Measurements from ENCODE around the gene TRMT2A.

The TRMT2A gene

GRCh38 chr22:20148414-20148813 is 31.4 kb upstream of the TRMT2A start:
- DNase-seq (ENCODE audit: low read depth in 3 of 3), result no peak

- DNase-seq (ENCODE audit: low read depth in 3 of 3), result no peak
Observed at GRCh38 chr22:20147237-20147988, 30.4 kb upstream of the TRMT2A start.

DNA sequence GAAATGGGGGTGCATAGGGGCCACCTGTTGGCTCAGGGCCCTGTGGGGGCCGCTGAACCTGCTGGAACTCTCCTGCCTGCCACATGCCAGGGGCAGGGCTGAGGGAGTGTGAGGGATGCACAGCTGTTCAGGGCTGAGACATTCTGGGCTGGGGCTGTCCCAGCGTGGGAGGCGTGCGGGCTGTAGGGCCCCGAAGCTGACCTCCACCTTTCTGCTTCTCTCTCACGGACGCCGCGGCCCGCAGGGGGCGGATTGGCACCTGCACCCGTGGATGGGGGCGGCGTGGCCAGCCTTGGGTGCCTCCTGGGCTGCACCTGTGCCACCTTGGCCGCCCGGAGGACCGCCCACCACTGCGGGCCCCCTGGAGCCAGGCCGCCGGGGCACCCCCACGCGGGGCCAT is 29.8 kb upstream of the TRMT2A start:
- DNase-seq (ENCODE audit: low read depth in 3 of 3), result no peak

DNA sequence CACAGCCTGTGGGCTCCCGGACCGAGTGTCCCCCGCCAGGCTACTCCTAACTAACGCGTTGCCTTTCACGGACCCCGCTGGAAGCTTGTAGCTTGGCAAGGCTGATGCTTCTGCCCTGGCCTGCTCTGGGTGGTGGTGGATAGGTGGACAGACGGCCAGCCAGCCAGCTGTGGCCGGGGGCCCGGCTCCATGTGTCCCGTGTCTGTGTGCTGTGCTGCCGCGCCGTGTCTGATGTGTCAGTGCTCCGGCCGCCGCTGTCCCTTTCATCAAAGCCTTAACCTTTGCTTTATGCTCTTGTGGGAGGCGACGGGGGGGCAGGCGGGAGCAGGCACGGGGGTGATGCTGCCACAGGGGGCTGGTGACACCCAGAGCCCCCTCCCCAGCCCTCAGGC is 28.8 kb upstream of the TRMT2A start:
- no peak for DNase-seq (ENCODE audit: low read depth in 3 of 3)

- no peak for DNase-seq (ENCODE audit: low read depth in 3 of 3)
Observed at GRCh38 chr22:20145206-20145831, 28.3 kb upstream of the TRMT2A start.

DNA sequence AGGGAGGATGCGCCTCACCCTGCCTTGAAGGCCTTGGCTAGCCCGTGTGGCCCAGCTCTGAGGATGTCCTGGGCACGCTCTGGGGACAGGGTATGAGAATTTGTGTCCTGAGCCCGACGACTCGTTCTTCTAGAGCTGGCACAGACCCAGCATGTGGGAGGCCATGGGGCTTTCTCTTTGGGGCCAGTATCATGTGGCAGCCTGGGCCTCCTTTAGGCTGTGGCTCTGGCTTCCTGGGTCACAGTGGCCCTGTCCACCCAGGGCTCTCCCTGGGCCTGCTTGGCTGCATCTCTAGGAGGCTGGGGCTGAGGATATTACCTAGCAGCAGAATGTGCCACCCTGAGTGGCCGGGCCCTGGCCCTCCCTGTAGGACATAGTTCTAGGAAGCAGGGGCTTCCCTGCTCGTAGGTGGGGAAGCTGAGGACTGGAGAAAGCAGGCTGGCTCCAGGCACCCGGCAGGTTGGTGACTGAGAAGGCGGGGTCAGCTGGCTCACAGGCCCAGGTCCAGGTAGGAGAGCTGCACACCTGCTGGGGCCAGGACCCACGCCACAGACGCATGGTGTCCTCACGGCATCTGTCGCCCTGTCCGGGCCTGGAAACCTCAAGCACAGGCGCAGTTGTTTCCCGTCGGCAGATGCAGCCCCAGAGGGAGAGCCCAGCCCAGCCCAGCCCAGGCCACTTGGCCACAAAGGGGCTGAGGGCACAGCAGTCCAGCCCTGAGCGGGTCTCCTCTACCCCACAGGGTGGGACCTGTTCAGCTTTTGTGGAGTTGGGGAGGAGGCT is 27.0 kb upstream of the TRMT2A start:
- no peak for DNase-seq (ENCODE audit: low read depth in 3 of 3)

- no peak for DNase-seq (ENCODE audit: low read depth in 3 of 3)
Observed at GRCh38 chr22:20142711-20143621, 25.9 kb upstream of the TRMT2A start.

DNA sequence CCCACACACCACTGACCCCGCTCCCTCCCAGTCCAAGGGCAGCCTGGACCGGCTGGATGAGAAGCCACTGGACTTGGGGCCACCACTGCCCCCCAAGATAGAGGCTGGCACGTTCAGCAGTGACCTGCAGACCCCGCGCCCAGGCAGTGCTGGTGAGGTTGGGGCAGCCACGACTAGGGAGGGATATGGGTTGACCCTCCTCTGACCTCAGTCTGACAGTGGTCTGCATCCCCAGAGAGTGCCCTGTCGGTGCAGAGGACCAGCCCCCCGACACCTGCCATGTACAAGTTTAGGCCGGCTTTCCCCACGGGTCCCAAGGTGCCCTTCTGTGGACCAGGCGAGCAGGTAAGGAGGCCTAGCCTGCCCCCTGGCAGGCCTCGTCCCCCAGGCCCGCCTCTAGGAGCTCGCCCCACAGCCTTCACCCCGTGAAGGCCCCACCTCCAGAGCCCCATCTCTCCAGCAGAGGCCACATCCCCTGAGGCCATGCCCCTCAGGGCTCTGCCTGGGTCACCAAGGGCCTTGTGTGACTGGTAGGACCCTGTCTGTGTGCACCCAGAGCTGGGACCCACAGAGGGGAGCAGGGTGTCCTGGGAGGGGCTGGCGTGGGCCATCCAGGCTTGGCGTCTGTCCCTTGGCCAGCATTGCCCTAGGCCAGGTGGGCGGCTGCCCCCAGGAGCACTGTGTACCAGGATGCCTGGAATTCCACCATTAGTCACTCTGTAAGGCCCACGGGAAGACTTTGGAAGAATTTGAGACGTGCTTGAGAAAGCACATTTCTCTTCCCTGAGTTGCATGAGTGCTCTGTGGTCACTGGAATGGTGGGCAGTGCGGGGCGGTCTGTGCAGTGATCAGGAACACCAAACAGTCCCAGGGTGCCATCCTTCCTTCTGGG is 24.4 kb upstream of the TRMT2A start:
- DNase-seq (ENCODE audit: low read depth in 3 of 3), result no peak

GRCh38 chr22:20140521-20140964 is 23.5 kb upstream of the TRMT2A start:
- no peak for DNase-seq (ENCODE audit: low read depth in 3 of 3)

GRCh38 chr22:20140107-20140445 is 23.1 kb upstream of the TRMT2A start:
- no peak for DNase-seq (ENCODE audit: low read depth in 3 of 3)

GRCh38 chr22:20139391-20140106 is 22.5 kb upstream of the TRMT2A start:
- DNase-seq (ENCODE audit: low read depth in 3 of 3), result no peak

DNA sequence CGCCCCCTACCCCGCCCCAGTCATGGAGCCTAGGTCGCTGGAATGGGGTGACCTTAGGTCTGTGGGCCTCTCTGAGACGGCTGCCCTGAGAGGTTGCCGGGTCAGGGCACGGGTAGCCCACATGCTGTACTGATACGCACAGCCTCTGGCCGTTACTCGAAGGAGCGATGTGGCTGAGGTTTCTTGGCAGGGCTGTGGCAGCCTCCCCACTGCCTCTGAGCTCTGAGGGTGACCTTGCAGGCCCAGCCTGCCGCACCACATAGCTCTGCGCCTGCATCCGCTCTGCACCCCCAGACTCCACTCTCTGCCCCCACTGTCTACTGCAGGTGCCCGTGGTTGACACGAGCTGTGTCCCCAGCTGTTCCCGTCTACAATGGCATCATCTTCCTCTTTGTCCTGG is 21.8 kb upstream of the TRMT2A start:
- DNase-seq (ENCODE audit: low read depth in 3 of 3), result no peak

- DNase-seq (ENCODE audit: low read depth in 3 of 3), result no peak
Observed at GRCh38 chr22:20138417-20138738, 21.4 kb upstream of the TRMT2A start.

DNA sequence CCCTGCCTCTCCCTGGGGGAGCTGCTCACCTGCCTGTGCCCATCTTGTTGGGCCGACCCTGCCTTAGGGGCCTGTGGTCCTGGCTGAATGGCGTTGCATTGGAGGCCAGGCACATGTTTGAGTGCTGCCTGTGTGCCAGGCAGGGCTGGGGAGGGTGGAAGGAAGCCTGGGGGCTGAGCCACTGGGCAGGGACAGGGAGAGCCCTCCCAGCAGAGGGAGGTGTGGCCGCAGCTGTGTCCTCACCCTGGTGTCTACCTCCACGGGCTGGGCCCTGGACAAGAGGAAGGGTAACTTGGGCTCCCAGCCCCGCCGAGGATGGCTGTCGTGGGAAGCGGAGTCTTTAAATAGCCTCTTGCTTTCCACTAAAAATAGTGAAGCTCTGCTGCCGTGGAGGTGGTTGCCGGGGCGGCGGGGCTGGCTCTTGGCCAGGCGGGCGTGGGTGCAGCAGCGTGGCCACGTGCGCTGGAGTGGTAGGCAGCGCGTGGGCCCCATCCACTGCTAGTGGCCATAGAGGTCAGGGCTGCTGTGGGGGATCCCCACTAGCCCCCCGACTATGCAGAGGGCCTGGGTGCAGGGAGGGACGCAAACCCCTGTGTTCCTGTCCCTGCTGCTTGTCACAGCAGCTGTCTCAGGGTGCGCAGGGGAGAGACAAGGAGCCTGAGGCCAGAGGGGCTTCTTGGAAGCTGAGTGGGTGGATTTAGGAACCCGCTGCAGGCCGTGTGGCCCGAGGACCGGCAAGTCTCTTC is 20.8 kb upstream of the TRMT2A start:
- DNase-seq (ENCODE audit: low read depth in 3 of 3), result no peak

- no peak for DNase-seq (ENCODE audit: low read depth in 3 of 3)
Observed at GRCh38 chr22:20137113-20137512, 20.1 kb upstream of the TRMT2A start.

GRCh38 chr22:20136603-20136873 is 19.5 kb upstream of the TRMT2A start:
- no peak for DNase-seq (ENCODE audit: low read depth in 3 of 3)

DNA sequence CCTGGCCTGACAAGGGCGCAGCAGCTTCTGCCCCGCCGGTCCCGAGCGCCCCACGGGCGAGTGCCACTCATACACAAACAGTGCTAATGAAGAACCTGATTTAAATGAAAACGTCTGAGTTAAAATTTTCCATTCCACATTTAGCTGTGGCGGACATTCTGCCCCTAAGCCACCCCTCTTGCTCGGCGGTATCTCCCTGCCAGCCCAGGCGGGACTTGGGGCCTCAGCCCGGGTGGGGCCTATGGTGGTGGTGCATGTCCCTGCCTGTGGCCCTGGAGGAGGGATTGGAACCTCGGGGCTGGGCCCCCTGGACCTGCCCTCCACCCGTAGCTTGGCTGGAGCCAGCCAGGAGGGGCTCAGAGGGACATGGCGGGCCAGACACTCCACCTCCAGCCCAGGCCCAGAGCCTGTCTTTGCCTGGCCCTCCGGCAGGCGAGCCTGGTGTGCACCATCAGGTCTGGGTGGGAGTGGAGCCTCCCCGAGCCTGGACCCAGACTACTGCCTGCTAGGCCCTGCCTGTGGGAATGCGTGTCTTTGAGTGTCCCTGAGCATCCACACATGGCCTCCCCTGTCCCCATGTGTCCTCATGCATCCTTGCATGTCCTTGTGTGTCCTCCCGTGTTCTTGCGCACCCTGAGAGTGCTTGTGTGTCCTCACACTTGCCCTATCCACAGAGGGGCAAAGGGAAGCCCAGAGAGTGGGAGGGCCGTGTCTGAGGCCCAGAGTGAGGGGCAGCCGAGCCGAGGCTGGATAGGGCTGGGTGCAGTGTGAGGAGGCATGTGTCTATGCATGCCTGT is 19.0 kb upstream of the TRMT2A start:
- no peak for DNase-seq (ENCODE audit: low read depth in 3 of 3)

- DNase-seq (ENCODE audit: low read depth in 3 of 3), result no peak
Observed at GRCh38 chr22:20135265-20135664, 18.2 kb upstream of the TRMT2A start.

GRCh38 chr22:20133930-20134549 is 17.0 kb upstream of the TRMT2A start:
- no peak for DNase-seq (ENCODE audit: low read depth in 3 of 3)
